ENCODE measurements around the gene IQSEC3. TPM values are rescaled to one million over a fixed set of nuclear protein-coding genes. Genes with fewer than 3 reads are reported as not detected.

Gene IQSEC3
- total and polyA plus RNA-seq, 2 of the 13 experiments (the other 11 are each of a cell fraction or from before 2014, with no cell fraction given): not detected

GRCh38 chr12:212715-213526, 146.4 kb downstream of the IQSEC3 start:
- Histone ChIP-seq H3K27ac (ENCODE audit: extremely low read length, insufficient read depth, low read length) (no peak overlapping the region), H3K4me3 (replicated peaks in 1 of 3; ENCODE audit: insufficient read depth in 1 of 3, low read depth in 2 of 3, low read length in 3 of 3) (peak overlapping the region; percentile 35 to 65 (median 43); a peak in 5 of 6 replicates), H3K9me3 (ENCODE audit: low read length) (no peaks in the 10 kb centered on the region), H2AFZ (ENCODE audit: low read length) (no peak overlapping the region), H3K9ac (ENCODE audit: insufficient read depth, low read depth, low read length) (peak overlapping the region; percentile 23; the same call in 1 of the 2 replicates), H3K4me1 (ENCODE audit: insufficient read depth, low read length) (peaks cover 73% of the 10 kb centered on the region), H3K4me2 (ENCODE audit: low read depth, low read length) (peak overlapping the region; percentile 91), H3K79me2 (ENCODE audit: insufficient read depth, low read length) (no peaks in the 10 kb centered on the region), H3K36me3 (replicated peaks in 1 of 2; ENCODE audit: control insufficient read depth in 1 of 2, insufficient read depth in 2 of 2, low read length in 2 of 2) (no peaks in the 10 kb centered on the region), H3K27me3 (ENCODE audit: control insufficient read depth in 1 of 2, insufficient read depth in 2 of 2, low read length in 2 of 2) (peaks cover 0 to 16% of the 10 kb centered on the region in 2 experiments; a peak in 3 of 5 replicates), H4K20me1 (ENCODE audit: insufficient read depth, low read length) (peaks cover 7% of the 10 kb centered on the region)
- DNase-seq (ENCODE audit: low spot score) (peak; percentile 47), ATAC-seq (peak; percentile 5), FAIRE-seq (peak; percentile 59)
- TSS peak; percentile 28 for BruUV-seq (replicated peaks)
- ChIA-PET CTCF (ENCODE audit: low intra/inter-chr PET ratio, low total read pairs) (no interaction called here), POLR2A (interaction anchor here (0.7 to 2.1 kb wide), 4 partner anchors 10 to 24 kb away, joined by 3 to 12 read pairs (median 6); no protein-coding TSS in a partner anchor)
- intact Hi-C loops (cut with micrococcal nuclease; ENCODE audit: unreplicated experiment) (loop anchor here (5.0 kb wide), 1 partner anchor 36 kb away; no protein-coding TSS in a partner anchor), in situ Hi-C loops (cut with HindIII; ENCODE audit: extremely low pct_ligation_motif_present, low pct_unique_long_range_greater_than_20kb) (no loop called here)
- WGBS (ENCODE audit: low lambda C conversion rate): 2% methylated on average over 18 of the region's 22 CpGs
- TF ChIP-seq ZNF776 (CRISPR knock-in tag; IDR thresholded peaks at IDR 0.05) (no peak), ZBTB14 (CRISPR knock-in tag; IDR thresholded peaks at IDR 0.05) (no peak), ATF6 (CRISPR knock-in tag; conservative IDR thresholded peaks at IDR 0.05) (no peak), ZNF451 (CRISPR knock-in tag; IDR thresholded peaks at IDR 0.05) (no peak), ZBTB8A (CRISPR knock-in tag; IDR thresholded peaks at IDR 0.05; ENCODE audit: borderline replicate concordance, low read depth) (no peak), ZNF343 (CRISPR knock-in tag; IDR thresholded peaks at IDR 0.05) (no peak), ATF7 (IDR thresholded peaks at IDR 0.05) (no peak), ATF7 (CRISPR knock-in tag; IDR thresholded peaks at IDR 0.05) (no peak), ZNF18 (CRISPR knock-in tag; IDR thresholded peaks at IDR 0.05; ENCODE audit: insufficient replicate concordance) (no peak), IRF1 (CRISPR knock-in tag; IDR thresholded peaks at IDR 0.05; ENCODE audit: low read depth) (no peak), ZNF549 (CRISPR knock-in tag; IDR thresholded peaks at IDR 0.05) (peak; percentile 96), ARHGAP35 (CRISPR knock-in tag; IDR thresholded peaks at IDR 0.05; ENCODE audit: borderline replicate concordance) (no peak), ZNF33B (CRISPR knock-in tag; IDR thresholded peaks at IDR 0.05) (no peak), TGIF2 (CRISPR knock-in tag; IDR thresholded peaks at IDR 0.05) (no peak), GTF3A (CRISPR knock-in tag; conservative IDR thresholded peaks at IDR 0.05) (no peak), SRSF9 (IDR thresholded peaks at IDR 0.05; ENCODE audit: borderline replicate concordance, insufficient read depth, low read depth, low read length, poor library complexity, severe bottlenecking) (no peak)
- TF ChIP-seq, protein P1, sequence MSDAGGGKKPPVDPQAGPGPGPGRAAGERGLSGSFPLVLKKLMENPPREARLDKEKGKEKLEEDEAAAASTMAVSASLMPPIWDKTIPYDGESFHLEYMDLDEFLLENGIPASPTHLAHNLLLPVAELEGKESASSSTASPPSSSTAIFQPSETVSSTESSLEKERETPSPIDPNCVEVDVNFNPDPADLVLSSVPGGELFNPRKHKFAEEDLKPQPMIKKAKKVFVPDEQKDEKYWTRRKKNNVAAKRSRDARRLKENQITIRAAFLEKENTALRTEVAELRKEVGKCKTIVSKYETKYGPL (CRISPR knock-in tag; IDR thresholded peaks at IDR 0.05): no peak
